T-helper 1 cell (primary cell): ENCODE measurements around the gene AP3D1.
"Not testable (repeated sequence)": the region's sequence is repeated elsewhere in the genome, so short reads cannot be mapped to it uniquely, and the experiment has no call there.

Experiments used
- DNase-seq, 5 donors: peaks; one replicate each; pipeline ENCODE4 v3.0.0-alpha.2; 2012 to 2020

AP3D1 gene

GRCh38 chr19:2108251-2109016 is 42.9 kb downstream of the AP3D1 start:
- DNase-seq = no peak

- no peak for DNase-seq
Measured at GRCh38 chr19:2103045-2103707, 48.2 kb downstream of the AP3D1 start.

GRCh38 chr19:2101417-2102335 is 49.7 kb downstream of the AP3D1 start:
- no peak for DNase-seq

- DNase-seq = no peak
Measured at GRCh38 chr19:2100719-2101061, 50.7 kb downstream of the AP3D1 start.

GRCh38 chr19:2099937-2100718 is 51.2 kb downstream of the AP3D1 start:
- DNase-seq = no peak

- no peak for DNase-seq
Measured at GRCh38 chr19:2099054-2099501, 52.3 kb downstream of the AP3D1 start.

- no peak for DNase-seq
Measured at GRCh38 chr19:2097886-2098327, 53.5 kb downstream of the AP3D1 start.

- peak; percentile 42 to 61 (median 54) for DNase-seq
Measured at GRCh38 chr19:2097203-2097885, 54.0 kb downstream of the AP3D1 start.

GRCh38 chr19:2096480-2097202 is 54.7 kb downstream of the AP3D1 start, which contains the start of gene IZUMO4:
TSS of gene IZUMO4 (plus strand) at chr19:2096915. CDS start at chr19:2096946, 31 bp downstream.
- DNase-seq = peak; percentile 98 to 100 (median 100)

GRCh38 chr19:2096034-2096479 is 55.3 kb downstream of the AP3D1 start, which contains the start of gene MOB3A:
TSS of gene MOB3A (minus strand) at chr19:2096326. CDS start at chr19:2078560, 17,766 bp downstream.
- DNase-seq = peak in 4 of 5 donors; percentile 78 to 92 (median 82)

GRCh38 chr19:2091926-2092525 is 59.3 kb downstream of the AP3D1 start:
- not testable (repeated sequence) for DNase-seq

- no peak for DNase-seq
Measured at GRCh38 chr19:2089727-2090053, 61.7 kb downstream of the AP3D1 start.

GRCh38 chr19:2089001-2089711 is 62.2 kb downstream of the AP3D1 start:
- peak in 1 of 5 donors; percentile 32 for DNase-seq

GRCh38 chr19:2087621-2088100 is 63.7 kb downstream of the AP3D1 start:
- peak in 1 of 5 donors; percentile 60 for DNase-seq

GRCh38 chr19:2086695-2087620 is 64.4 kb downstream of the AP3D1 start:
- DNase-seq = peak in 1 of 5 donors; percentile 61

GRCh38 chr19:2084993-2085720 is 66.2 kb downstream of the AP3D1 start:
- peak; percentile 82 to 98 (median 90) for DNase-seq

- DNase-seq = peak; percentile 41 to 83 (median 58)
Measured at GRCh38 chr19:2083174-2083854, 68.1 kb downstream of the AP3D1 start.
